HG03354 (cell line): ENCODE results near the gene CHTF8.
"Not testable (repeated sequence)": the region's sequence is repeated elsewhere in the genome, so short reads cannot be mapped to it uniquely, and the experiment has no call there.

ENCODE experiments used
- ATAC-seq: cut with Tn5 transposase; IDR thresholded peaks from one replicate; pipeline ENCODE4 v1.9.1; 2021; ENCODE audit warnings: mild to moderate bottlenecking; ENCODE audit not compliant: unreplicated experiment, poor library complexity, severe bottlenecking

Gene CHTF8

GRCh38 chr16:69132424-69133252 lies at the start of gene CHTF8, which contains the start of gene UTP4:
Gene CHTF8, minus strand, starts transcription at chr16:69132588. Its CDS starts 11,130 bp downstream, at chr16:69121458.
Gene UTP4, plus strand, starts transcription at chr16:69132649. Its CDS starts 811 bp downstream, at chr16:69133460.
- peak; percentile 87 for ATAC-seq

GRCh38 chr16:69180011-69180338 lies 47.6 kb upstream of the CHTF8 start:
- ATAC-seq = no peak

GRCh38 chr16:69179328-69180010 lies 47.1 kb upstream of the CHTF8 start:
- no peak for ATAC-seq

- no peak for ATAC-seq
These were observed 43.8 kb upstream of the CHTF8 start for GRCh38 chr16:69176033-69176800.

- no peak for ATAC-seq
These were observed 39.1 kb upstream of the CHTF8 start for GRCh38 chr16:69171325-69172084.

- ATAC-seq = no peak
These were observed 37.4 kb upstream of the CHTF8 start for GRCh38 chr16:69169607-69170352.

GRCh38 chr16:69169051-69169450 lies 36.7 kb upstream of the CHTF8 start:
- ATAC-seq = no peak

- no peak for ATAC-seq
These were observed 34.9 kb upstream of the CHTF8 start for GRCh38 chr16:69166946-69167930.

- no peak for ATAC-seq
These were observed 33.9 kb upstream of the CHTF8 start for GRCh38 chr16:69166221-69166833.

- no peak for ATAC-seq
These were observed 33.2 kb upstream of the CHTF8 start for GRCh38 chr16:69165584-69165983.

GRCh38 chr16:69160192-69160591 lies 27.8 kb upstream of the CHTF8 start:
- ATAC-seq = no peak

GRCh38 chr16:69157196-69157595 lies 24.8 kb upstream of the CHTF8 start:
- ATAC-seq = no peak

- no peak for ATAC-seq
These were observed 17.9 kb upstream of the CHTF8 start for GRCh38 chr16:69150146-69150865.

GRCh38 chr16:69149621-69150020 lies 17.2 kb upstream of the CHTF8 start:
- ATAC-seq = not testable (repeated sequence)

- ATAC-seq = no peak
These were observed 13.3 kb upstream of the CHTF8 start for GRCh38 chr16:69145658-69146057.

GRCh38 chr16:69143116-69143515 lies 10.7 kb upstream of the CHTF8 start:
- ATAC-seq = no peak

GRCh38 chr16:69141936-69142335 lies 9.5 kb upstream of the CHTF8 start:
- ATAC-seq = no peak
